HepG2 (cell line): Measurements from ENCODE around the gene MST1. TPM values are rescaled to one million over a fixed set of nuclear protein-coding genes. Genes with fewer than 3 reads are reported as not detected.

ENCODE experiments used
- ATF1 ChIP-seq: IDR thresholded peaks from 2 replicates; pipeline ENCODE4 v1.6.1; 2016; ENCODE audit warnings: mild to moderate bottlenecking, control low read depth
- ATF7-NPFF ChIP-seq: sonication (generic); formaldehyde crosslinking; IDR thresholded peaks from 2 replicates; pipeline ENCODE4 v1.8.1; 2023; ENCODE audit warnings: mild to moderate bottlenecking, low read depth, missing genetic modification reagents, moderate library complexity
- CBX5 ChIP-seq: sonication (generic); formaldehyde crosslinking; IDR thresholded peaks from 2 replicates; pipeline ENCODE4 v1.4.0; 2020; ENCODE audit warnings: missing genetic modification reagents, borderline replicate concordance
- CSRNP1 ChIP-seq: sonication (generic); formaldehyde crosslinking; IDR thresholded peaks from 2 replicates; pipeline ENCODE4 v1.8.1; 2023; ENCODE audit warnings: mild to moderate bottlenecking, missing genetic modification reagents
- FOXP1 ChIP-seq, 2 experiments: fragments of 450-650 bp in 1 of 2; IDR thresholded peaks; 2 replicates each; pipeline ENCODE4 v1.6.1; 2017 to 2018; ENCODE audit warnings: antibody characterized with exemption in 1 of 2
- IRF2 ChIP-seq: IDR thresholded peaks from 2 replicates; pipeline ENCODE4 v1.6.1; 2018; ENCODE audit warnings: missing genetic modification reagents, missing compliant biosample characterization
- JARID2 ChIP-seq: sonication (generic); formaldehyde crosslinking; IDR thresholded peaks from 2 replicates; pipeline ENCODE4 v1.8.1; 2023; ENCODE audit warnings: missing genetic modification reagents, inconsistent platforms; ENCODE audit not compliant: insufficient replicate concordance
- JUND ChIP-seq: sonication (generic); formaldehyde crosslinking; IDR thresholded peaks from 2 replicates; pipeline ENCODE4 v1.8.0; 2022; ENCODE audit warnings: mild to moderate bottlenecking, missing genetic modification reagents
- KMT2B ChIP-seq: IDR thresholded peaks from 2 replicates; pipeline ENCODE4 v1.6.1; 2016; ENCODE audit warnings: missing genetic modification reagents, missing compliant biosample characterization
- MED13 ChIP-seq: sonication (generic); formaldehyde crosslinking; IDR thresholded peaks from 2 replicates; pipeline ENCODE4 v1.5.0; 2020; ENCODE audit warnings: missing genetic modification reagents
- MYPOP ChIP-seq: sonication (generic); formaldehyde crosslinking; IDR thresholded peaks from 2 replicates; pipeline ENCODE4 v1.8.1; 2023; ENCODE audit warnings: mild to moderate bottlenecking, moderate library complexity, missing genetic modification reagents
- NBN ChIP-seq: fragments of 450-650 bp; conservative IDR thresholded peaks from 2 replicates; pipeline ENCODE4 v1.6.1; 2017
- NCOA5 ChIP-seq: sonication (generic); formaldehyde crosslinking; IDR thresholded peaks from 2 replicates; pipeline ENCODE4 v1.4.0; 2020; ENCODE audit warnings: missing genetic modification reagents
- REL ChIP-seq: sonication (generic); formaldehyde crosslinking; conservative IDR thresholded peaks from 2 replicates; pipeline ENCODE4 v1.8.0; 2022; ENCODE audit warnings: mild to moderate bottlenecking, missing genetic modification reagents, moderate library complexity
- TAF15 ChIP-seq: fragments of 200-400 bp; formaldehyde crosslinking; IDR thresholded peaks from one replicate; pipeline ENCODE4 v1.6.1; 2018; ENCODE audit warnings: mild to moderate bottlenecking, low read depth, low read length; ENCODE audit not compliant: poor library complexity, severe bottlenecking
- TRIM24 ChIP-seq: sonication (generic); formaldehyde crosslinking; IDR thresholded peaks from 2 replicates; pipeline ENCODE4 v1.8.0; 2022; ENCODE audit warnings: mild to moderate bottlenecking, missing genetic modification reagents
- TSC22D2 ChIP-seq: sonication (generic); formaldehyde crosslinking; IDR thresholded peaks from 2 replicates; pipeline ENCODE4 v1.5.1; 2020; ENCODE audit warnings: missing genetic modification reagents, mild to moderate bottlenecking, borderline replicate concordance
- ZBTB3 ChIP-seq: sonication (generic); formaldehyde crosslinking; IDR thresholded peaks from 2 replicates; pipeline ENCODE4 v1.4.0; 2020; ENCODE audit warnings: low read depth, mild to moderate bottlenecking, moderate library complexity, missing genetic modification reagents, borderline replicate concordance
- ZBTB7B ChIP-seq: sonication (generic); formaldehyde crosslinking; IDR thresholded peaks from 2 replicates; pipeline ENCODE4 v1.4.0; 2020; ENCODE audit warnings: missing genetic modification reagents
- ZFP36 ChIP-seq: fragments of 150-350 bp; IDR thresholded peaks from 2 replicates; pipeline ENCODE4 v1.6.1; 2018; ENCODE audit warnings: borderline replicate concordance, low read length, low read depth; ENCODE audit not compliant: partially characterized antibody
- ZNF20 ChIP-seq: sonication (generic); formaldehyde crosslinking; IDR thresholded peaks from 2 replicates; pipeline ENCODE4 v1.4.0; 2020; ENCODE audit warnings: mild to moderate bottlenecking, moderate library complexity, missing genetic modification reagents
- ZNF280D ChIP-seq: sonication (generic); formaldehyde crosslinking; IDR thresholded peaks from 2 replicates; pipeline ENCODE4 v1.5.1; 2020; ENCODE audit warnings: mild to moderate bottlenecking, missing genetic modification reagents
- ZNF775 ChIP-seq: sonication (generic); formaldehyde crosslinking; IDR thresholded peaks from 2 replicates; pipeline ENCODE4 v1.4.0; 2020; ENCODE audit warnings: missing genetic modification reagents, mild to moderate bottlenecking, moderate library complexity, borderline replicate concordance
- ZNF780A ChIP-seq: sonication (generic); formaldehyde crosslinking; IDR thresholded peaks from 2 replicates; pipeline ENCODE4 v1.8.0; 2022; ENCODE audit warnings: mild to moderate bottlenecking, missing genetic modification reagents, moderate library complexity
- polyA plus RNA-seq, 8 experiments: library from polyadenylated mRNA; depleted of rRNA in 3 of 8; stranded (reverse) in 7 of 8; unstranded in 1 of 8; fragments of >200 nt; fragmentation: Illumina TruSeq in 4 of 8; extraction: Trizol in 4 of 8; gene quantifications; 2 replicates each; pipeline versions ENCODE4 v1.2.1 to v1.2.3, GENCODE V29; 2011 to 2016; ENCODE audit warnings: low read depth in 4 of 8, missing spikeins in 1 of 8, mixed read lengths in 1 of 8; ENCODE audit not compliant: insufficient read depth in 1 of 8
- total RNA-seq, 5 experiments: library from RNA; depleted of rRNA; stranded (reverse); fragments of >200 nt; fragmentation: Illumina TruSeq; extraction: Trizol; gene quantifications; 2 replicates each; pipeline ENCODE4 v1.2.3, GENCODE V29; 2016; ENCODE audit warnings: low read depth in 1 of 5

MST1 gene
- total and polyA plus RNA-seq, 2 of the 13 experiments (the other 11 are each of a cell fraction or from before 2014, with no cell fraction given), result 189 to 452 TPM

GRCh38 chr3:49723628-49724551 is 34.6 kb upstream of the MST1 start, which contains the start of gene GMPPB (continued):
- TF ChIP-seq CSRNP1 (CRISPR knock-in tag) (no peak), ZNF280D (CRISPR knock-in tag) (no peak), CBX5 (CRISPR knock-in tag) (no peak), NCOA5 (CRISPR knock-in tag) (no peak), ATF7-NPFF (peak; percentile 87), ZBTB7B (CRISPR knock-in tag) (0 out of 2 replicates have a peak, but pooled peaks have one; percentile 19), ZBTB3 (no peak), MED13 (CRISPR knock-in tag) (peak; percentile 12; the same call in 1 of the 2 replicates), REL (CRISPR knock-in tag) (0 out of 2 replicates have a peak, but pooled peaks have one; percentile 74), ZNF775 (CRISPR knock-in tag) (no peak), IRF2 (CRISPR knock-in tag) (peak; percentile 64; the same call in 1 of the 2 replicates), MYPOP (CRISPR knock-in tag) (peak; percentile 91), TAF15 (no peak), KMT2B (CRISPR knock-in tag) (0 out of 2 replicates have a peak, but pooled peaks have one; percentile 32), ZNF20 (CRISPR knock-in tag) (no peak), ATF1 (CRISPR knock-in tag) (peak; percentile 84), FOXP1 (IDR thresholded peaks at IDR 0.05) (no peak), FOXP1 (CRISPR knock-in tag; IDR thresholded peaks at IDR 0.05) (no peak), JARID2 (no peak), JUND (CRISPR knock-in tag) (no peak), TSC22D2 (CRISPR knock-in tag) (no peak), NBN (no peak), ZNF780A (CRISPR knock-in tag) (0 out of 2 replicates have a peak, but pooled peaks have one; percentile 16), ZFP36 (no peak), TRIM24 (CRISPR knock-in tag) (no peak)
